ENCODE results near the gene FANCG.
A peak's percentile ranks its signal among the peaks of the same experiment; 100 is the strongest.

The FANCG gene

GRCh38 chr9:35108461-35108860 lies 28.7 kb upstream of the FANCG start:
- H3K27ac Mint-ChIP-seq: no peak overlapping the region
- no peaks in the 10 kb centered on the region for H3K9me3 Mint-ChIP-seq
- H3K4me3 Mint-ChIP-seq: no peak overlapping the region
- peaks cover 24 to 28% of the 10 kb centered on the region in 2 donors for H3K4me1 Mint-ChIP-seq (ENCODE audit: low read depth in 2 of 2)
- H3K36me3 Mint-ChIP-seq (ENCODE audit: insufficient read depth): peaks cover 29% of the 10 kb centered on the region
- DNase-seq (no peak), ATAC-seq (replicated peaks) (no peak)
- H3K27me3 Mint-ChIP-seq: no peaks in the 10 kb centered on the region

GRCh38 chr9:35107297-35108290 lies 27.9 kb upstream of the FANCG start:
- Mint-ChIP-seq H3K4me3 (no peak overlapping the region), H3K27ac (no peak overlapping the region), H3K36me3 (ENCODE audit: insufficient read depth) (peaks cover 36% of the 10 kb centered on the region), H3K4me1 (ENCODE audit: low read depth in 2 of 2) (peaks cover 28 to 37% of the 10 kb centered on the region in 2 donors), H3K27me3 (no peaks in the 10 kb centered on the region), H3K9me3 (no peaks in the 10 kb centered on the region)
- DNase-seq (no peak), ATAC-seq (replicated peaks) (no peak)

GRCh38 chr9:35106343-35106730 lies 26.6 kb upstream of the FANCG start:
- no peak for ATAC-seq (replicated peaks)
- H3K27ac Mint-ChIP-seq: peak overlapping the region in 1 of 2 donors; percentile 86
- H3K27me3 Mint-ChIP-seq: no peaks in the 10 kb centered on the region

GRCh38 chr9:35105571-35106342 lies 26.0 kb upstream of the FANCG start:
- DNase-seq (no peak), ATAC-seq (replicated peaks) (no peak)
- H3K36me3 Mint-ChIP-seq (ENCODE audit: insufficient read depth): peaks cover 48% of the 10 kb centered on the region
- peak overlapping the region in 1 of 2 donors; percentile 86 for H3K27ac Mint-ChIP-seq
- H3K4me3 Mint-ChIP-seq: no peak overlapping the region
- no peaks in the 10 kb centered on the region for H3K9me3 Mint-ChIP-seq
- H3K27me3 Mint-ChIP-seq: no peaks in the 10 kb centered on the region
- H3K4me1 Mint-ChIP-seq (ENCODE audit: low read depth in 2 of 2): peaks cover 28 to 38% of the 10 kb centered on the region in 2 donors

More at GRCh38 chr9:35106343-35106730, 26.6 kb upstream of the FANCG start:
- DNase-seq: no peak
- Mint-ChIP-seq H3K36me3 (ENCODE audit: insufficient read depth) (peaks cover 44% of the 10 kb centered on the region), H3K4me1 (ENCODE audit: low read depth in 2 of 2) (peaks cover 30 to 39% of the 10 kb centered on the region in 2 donors), H3K9me3 (no peaks in the 10 kb centered on the region), H3K4me3 (no peak overlapping the region)

- H3K4me1 Mint-ChIP-seq (ENCODE audit: low read depth in 2 of 2): peaks cover 26 to 36% of the 10 kb centered on the region in 2 donors
- DNase-seq (no peak), ATAC-seq (replicated peaks) (no peak)
- H3K27ac Mint-ChIP-seq: no peak overlapping the region
- H3K4me3 Mint-ChIP-seq: no peak overlapping the region
- H3K9me3 Mint-ChIP-seq: no peaks in the 10 kb centered on the region
- H3K27me3 Mint-ChIP-seq: no peaks in the 10 kb centered on the region
- H3K36me3 Mint-ChIP-seq (ENCODE audit: insufficient read depth): peaks cover 48% of the 10 kb centered on the region
Measured at GRCh38 chr9:35105126-35105525, 25.4 kb upstream of the FANCG start.

- no peak for ATAC-seq (replicated peaks)
- H3K27ac Mint-ChIP-seq: peak overlapping the region; percentile 96 to 98
Measured at GRCh38 chr9:35104586-35104985, 24.8 kb upstream of the FANCG start.

GRCh38 chr9:35103660-35104191 lies 24.0 kb upstream of the FANCG start:
- H3K27ac Mint-ChIP-seq: peak overlapping the region; percentile 96 to 98
- peak overlapping the region; percentile 87 to 90 for H3K4me3 Mint-ChIP-seq
- no peaks in the 10 kb centered on the region for H3K27me3 Mint-ChIP-seq
- H3K36me3 Mint-ChIP-seq (ENCODE audit: insufficient read depth): peaks cover 44% of the 10 kb centered on the region
- no peak for DNase-seq
- H3K4me1 Mint-ChIP-seq (ENCODE audit: low read depth in 2 of 2): peaks cover 26 to 30% of the 10 kb centered on the region in 2 donors
- no peaks in the 10 kb centered on the region for H3K9me3 Mint-ChIP-seq
- no peak for ATAC-seq (replicated peaks)

More at GRCh38 chr9:35104586-35104985, 24.8 kb upstream of the FANCG start:
- Mint-ChIP-seq H3K36me3 (ENCODE audit: insufficient read depth) (peaks cover 48% of the 10 kb centered on the region), H3K4me3 (no peak overlapping the region), H3K9me3 (no peaks in the 10 kb centered on the region), H3K27me3 (no peaks in the 10 kb centered on the region), H3K4me1 (ENCODE audit: low read depth in 2 of 2) (peaks cover 26 to 32% of the 10 kb centered on the region in 2 donors)
- DNase-seq: no peak

GRCh38 chr9:35102769-35103659 lies 23.3 kb upstream of the FANCG start, which contains the start of gene STOML2:
Gene STOML2 (minus strand): TSS chr9:35103131. CDS start chr9:35103094, 37 bp downstream.
- DNase-seq (peak; percentile 87 to 90 (median 90)), ATAC-seq (replicated peaks) (peak; percentile 97)
- Mint-ChIP-seq H3K9me3 (no peaks in the 10 kb centered on the region), H3K36me3 (ENCODE audit: insufficient read depth) (peaks cover 39% of the 10 kb centered on the region), H3K4me3 (peak within 1 kb of the TSS; percentile 87 to 90), H3K27me3 (no peaks in the 10 kb centered on the region), H3K27ac (peak within 1 kb of the TSS; percentile 96 to 98), H3K4me1 (ENCODE audit: low read depth in 2 of 2) (peaks cover 26 to 27% of the 10 kb centered on the region in 2 donors)

GRCh38 chr9:35102465-35102768 lies 22.7 kb upstream of the FANCG start:
- peak overlapping the region; percentile 87 to 90 for H3K4me3 Mint-ChIP-seq
- ATAC-seq (replicated peaks) (peak; percentile 16), DNase-seq (no peak)
- H3K9me3 Mint-ChIP-seq: no peaks in the 10 kb centered on the region
- peaks cover 38% of the 10 kb centered on the region for H3K36me3 Mint-ChIP-seq (ENCODE audit: insufficient read depth)
- H3K27me3 Mint-ChIP-seq: no peaks in the 10 kb centered on the region
- peaks cover 26 to 31% of the 10 kb centered on the region in 2 donors for H3K4me1 Mint-ChIP-seq (ENCODE audit: low read depth in 2 of 2)
- H3K27ac Mint-ChIP-seq: peak overlapping the region; percentile 96 to 98

- Mint-ChIP-seq H3K9me3 (no peaks in the 10 kb centered on the region), H3K36me3 (ENCODE audit: insufficient read depth) (peaks cover 38% of the 10 kb centered on the region), H3K4me3 (peak overlapping the region; percentile 19 to 84), H3K27me3 (no peaks in the 10 kb centered on the region), H3K27ac (no peak overlapping the region), H3K4me1 (ENCODE audit: low read depth in 2 of 2) (peaks cover 36 to 39% of the 10 kb centered on the region in 2 donors)
- no peak for DNase-seq
- no peak for ATAC-seq (replicated peaks)
Measured at GRCh38 chr9:35097573-35097972, 17.8 kb upstream of the FANCG start.

GRCh38 chr9:35096035-35096849 lies 16.5 kb upstream of the FANCG start, which contains the start of gene PIGO:
Gene PIGO (minus strand): TSS chr9:35096591. CDS start chr9:35095565, 1,026 bp downstream.
- Mint-ChIP-seq H3K9me3 (no peaks in the 10 kb centered on the region), H3K36me3 (ENCODE audit: insufficient read depth) (peaks cover 38% of the 10 kb centered on the region), H3K4me3 (peak within 1 kb of the TSS; percentile 84), H3K4me1 (ENCODE audit: low read depth in 2 of 2) (peaks cover 23 to 28% of the 10 kb centered on the region in 2 donors), H3K27me3 (no peaks in the 10 kb centered on the region), H3K27ac (peak within 1 kb of the TSS; percentile 93 to 97)
- DNase-seq (peak; percentile 86 to 87 (median 86)), ATAC-seq (replicated peaks) (peak; percentile 91)

GRCh38 chr9:35091536-35091935 lies 11.8 kb upstream of the FANCG start:
- Mint-ChIP-seq H3K9me3 (no peaks in the 10 kb centered on the region), H3K27me3 (no peaks in the 10 kb centered on the region), H3K27ac (no peak overlapping the region), H3K4me3 (no peak overlapping the region), H3K4me1 (ENCODE audit: low read depth in 2 of 2) (peaks cover 18 to 19% of the 10 kb centered on the region in 2 donors), H3K36me3 (ENCODE audit: insufficient read depth) (peaks cover 37% of the 10 kb centered on the region)
- ATAC-seq (replicated peaks): no peak
- no peak for DNase-seq
